SK-N-MC (cell line): Measurements from ENCODE around the gene C6orf47.

Experiments used
- DNase-seq: peaks from one replicate; pipeline ENCODE4 v3.0.0-alpha.2; 2011; ENCODE audit warnings: low read depth, low spot score
- H3K27ac ChIP-seq: fragments of 200-600 bp; sonication (generic); 2 replicates; pipeline ENCODE4 v1.5.1; 2016; ENCODE audit warnings: mixed run types
- H3K36me3 ChIP-seq: fragments of 200-600 bp; sonication (generic); 2 replicates; pipeline ENCODE4 v1.6.1; 2017; ENCODE audit warnings: antibody characterized with exemption, low read length, mixed read lengths; ENCODE audit not compliant: insufficient read depth
- H3K4me3 ChIP-seq: fragments of 200-600 bp; sonication (generic); 2 replicates; pipeline ENCODE4 v1.5.1; 2016
- H3K9ac ChIP-seq: fragments of 200-600 bp; sonication (generic); 2 replicates; pipeline ENCODE4 v1.8.0; 2017; ENCODE audit warnings: mixed run types, mixed read lengths; ENCODE audit not compliant: insufficient read length
- H3K9me3 ChIP-seq: fragments of 200-600 bp; sonication (generic); 2 replicates; pipeline ENCODE4 v1.6.1; 2017; ENCODE audit warnings: low read depth, mild to moderate bottlenecking, antibody characterized with exemption, low read length, moderate library complexity, mixed read lengths
- EZH2 ChIP-seq: fragments of 200-600 bp; sonication (generic); IDR thresholded peaks from one replicate; pipeline ENCODE4 v1.6.1; 2017; ENCODE audit warnings: antibody characterized with exemption
- FOXP2 ChIP-seq: optimal IDR thresholded peaks from 2 replicates; pipeline ENCODE3; 2011; ENCODE audit warnings: mild to moderate bottlenecking, moderate library complexity; ENCODE audit not compliant: insufficient read depth; ENCODE audit errors: extremely low read length, control extremely low read depth
- POLR2AphosphoS5 ChIP-seq: IDR thresholded peaks from 2 replicates; pipeline ENCODE4 v1.6.1; 2012; ENCODE audit warnings: mild to moderate bottlenecking, low read depth, low read length, borderline replicate concordance

C6orf47 gene

GRCh38 chr6:31609519-31610406, 50.8 kb downstream of the C6orf47 start:
- Histone ChIP-seq H3K9ac (no peak overlapping the region), H3K9me3 (no peaks in the 10 kb centered on the region), H3K27ac (peak overlapping the region; percentile 5; the same call in 1 of the 2 replicates), H3K4me3 (no peak overlapping the region), H3K36me3 (no peaks in the 10 kb centered on the region)
- no peak for TF ChIP-seq FOXP2
- TF ChIP-seq POLR2AphosphoS5, result no peak
- TF ChIP-seq EZH2, result no peak
- DNase-seq, result no peak
